Measurements from ENCODE around the gene SNAP29. TPM values are rescaled to one million over a fixed set of nuclear protein-coding genes. Genes with fewer than 3 reads are reported as not detected.

Gene SNAP29
- 6.2 and 7.1 TPM in 2 replicates for total RNA-seq

DNA sequence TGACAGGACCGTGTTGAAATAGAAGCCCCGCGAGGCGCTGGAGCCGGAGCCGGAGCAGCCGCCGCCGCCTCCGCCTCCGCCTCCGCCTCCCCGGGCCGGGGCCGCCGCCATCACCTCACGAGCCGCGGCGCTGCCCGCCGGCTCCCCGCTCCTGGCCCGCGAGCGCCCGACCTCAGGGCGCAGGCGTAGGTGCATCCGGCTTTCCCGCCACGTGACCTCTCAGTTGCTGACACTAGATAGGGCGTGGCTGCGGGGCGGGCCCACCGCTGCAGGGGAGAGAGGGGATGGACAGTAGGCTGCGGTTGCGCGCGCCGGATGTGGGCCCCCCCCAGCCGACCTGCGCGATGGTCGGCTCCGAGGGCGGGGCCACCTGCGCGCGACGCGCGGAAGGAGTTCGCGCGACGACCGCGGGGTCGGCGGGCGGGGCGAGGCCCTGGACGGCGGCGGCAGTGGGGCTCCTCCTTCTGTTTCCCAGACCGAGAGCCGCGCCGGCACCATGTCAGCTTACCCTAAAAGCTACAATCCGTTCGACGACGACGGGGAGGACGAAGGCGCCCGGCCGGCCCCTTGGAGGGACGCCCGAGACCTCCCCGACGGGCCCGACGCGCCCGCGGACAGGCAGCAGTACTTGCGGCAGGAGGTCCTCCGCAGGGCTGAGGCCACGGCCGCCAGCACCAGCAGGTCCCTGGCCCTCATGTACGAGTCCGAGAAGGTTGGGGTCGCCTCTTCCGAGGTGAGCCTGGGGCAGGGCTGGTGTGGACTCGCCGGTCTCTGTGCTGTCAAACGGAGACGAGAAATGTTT is at the start of gene SNAP29, which contains the start of gene PI4KA:
SNAP29 (plus strand) TSS at position 393 of the 802 bp plus-strand sequence; CDS start at position 497, 104 bp downstream.
PI4KA (minus strand) TSS at position 197 of the 802 bp plus-strand sequence; CDS start at position 111, 86 bp downstream.

DNA sequence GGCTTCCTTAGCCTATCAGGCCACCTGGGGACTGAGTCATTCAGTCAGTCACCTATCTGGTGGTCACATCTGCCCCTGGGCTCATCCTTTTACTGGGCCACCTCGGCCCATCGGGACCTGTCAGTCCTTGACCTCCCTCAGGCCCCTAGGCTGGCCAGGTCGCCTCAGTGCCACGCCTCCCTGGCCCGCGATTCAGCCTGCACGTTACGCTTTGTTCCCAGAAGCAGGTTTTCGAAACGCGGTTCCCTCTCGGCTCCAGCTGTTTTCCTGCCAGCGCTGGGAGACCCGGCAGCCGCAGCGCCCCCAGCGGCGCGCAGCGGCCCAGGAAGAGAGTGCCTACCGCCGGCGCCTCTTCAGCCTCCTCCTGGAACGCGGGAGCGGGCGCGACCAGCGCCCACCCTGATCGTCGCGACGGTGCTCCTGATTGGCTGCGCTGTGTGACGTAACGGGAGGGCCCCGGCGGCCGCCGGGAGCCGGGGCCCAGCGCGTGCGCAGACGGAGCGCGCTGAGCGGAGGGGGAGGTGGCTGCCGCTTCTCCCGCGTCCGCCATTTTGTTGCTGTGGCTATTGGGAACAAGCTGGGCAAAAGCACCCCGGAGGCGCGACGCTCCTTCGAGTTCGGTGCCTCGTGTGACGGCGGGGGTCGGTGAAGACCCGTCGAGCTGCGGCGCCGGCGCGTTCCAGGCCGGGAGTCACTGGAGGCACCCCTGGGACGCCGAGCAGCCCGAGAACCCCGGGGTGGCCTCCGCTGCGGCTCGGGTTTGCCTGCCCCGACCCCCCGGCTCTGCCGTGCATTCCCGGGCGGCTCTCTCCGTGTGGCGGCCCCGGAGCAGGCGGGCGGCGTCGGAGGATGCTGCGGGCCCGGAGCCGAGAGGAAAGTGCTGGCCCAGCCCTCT is 58.4 kb downstream of the SNAP29 start, which contains the start of gene CRKL:
CRKL (plus strand) TSS at position 492 of the 895 bp plus-strand sequence. CDS start 528 bp downstream, outside the sequence.

Other genes with a start within 250 kb of the SNAP29 start
- 1.3 TPM in 1 of 2 replicates, not detected in the other for gene SERPIND1, start 84.9 kb upstream of the SNAP29 start, total RNA-seq
- gene PI4KA, start 196 bp upstream of the SNAP29 start, total RNA-seq = 16.6 and 33.4 TPM in 2 replicates
- gene CRKL, start 58.4 kb downstream of the SNAP29 start, total RNA-seq = 52.4 and 64.4 TPM in 2 replicates
- gene AIFM3, start 108.2 kb downstream of the SNAP29 start, total RNA-seq = 0.56 and 0.58 TPM in 2 replicates
- gene LZTR1, start 123.3 kb downstream of the SNAP29 start, total RNA-seq = 44.3 and 54.7 TPM in 2 replicates
- 27.0 and 29.3 TPM in 2 replicates for gene THAP7, start 143.1 kb downstream of the SNAP29 start, total RNA-seq
- 2.7 and 9.3 TPM in 2 replicates for gene P2RX6, start 156.2 kb downstream of the SNAP29 start, total RNA-seq
- under 0.01 and 0.56 TPM in 2 replicates for gene SLC7A4, start 173.6 kb downstream of the SNAP29 start, total RNA-seq
- not detected in 2 replicates for gene LRRC74B, start 186.9 kb downstream of the SNAP29 start, total RNA-seq

Measured in regular cardiac myocyte (primary cell).